Transverse colon (tissue), 3 donors: Measurements from ENCODE around the gene MPZL3.

Experiments
- CTCF ChIP-seq, 5 experiments: fragments of 200-600 bp in 3 of 5; fragments of 450-650 bp in 2 of 5; sonication (generic) in 3 of 5; IDR thresholded peaks; 1 replicate in 2 of 5; 2 replicates in 3 of 5; pipeline ENCODE4 v1.5.1; 2016 to 2017; ENCODE audit warnings: antibody characterized with exemption in 5 of 5, inconsistent platforms in 3 of 5, mild to moderate bottlenecking in 2 of 5, moderate library complexity in 1 of 5
- POLR2A ChIP-seq: fragments of 450-650 bp; IDR thresholded peaks from one replicate; pipeline ENCODE4 v1.6.1; 2016; ENCODE audit warnings: antibody characterized with exemption, mild to moderate bottlenecking, moderate library complexity

DNA sequence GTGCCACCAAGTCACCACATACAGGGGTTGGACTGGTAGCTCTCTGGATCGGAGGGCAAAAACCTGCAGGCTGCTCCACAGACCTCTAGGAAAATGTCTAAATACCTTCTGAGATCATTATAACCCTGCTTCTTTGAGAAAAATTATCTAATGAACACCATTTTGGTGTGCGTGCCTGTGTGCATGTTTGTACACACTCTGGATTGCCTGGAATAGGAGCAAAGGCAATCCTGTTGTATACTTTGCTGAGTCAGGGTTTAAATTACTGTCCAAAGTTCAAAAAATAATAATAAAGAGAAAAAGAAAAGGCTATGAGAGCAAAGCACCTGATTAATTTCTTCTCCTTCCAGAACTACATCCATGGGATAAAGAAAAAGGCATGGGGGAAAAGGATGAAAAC, 38.4 kb downstream of the MPZL3 start:
- TF ChIP-seq POLR2A (no peak), CTCF (IDR thresholded peaks at IDR 0.05) (no peak)
